GM12864 (cell line): ENCODE measurements around the gene CDH13.

ENCODE experiments used
- DNase-seq: peaks from one replicate; pipeline ENCODE4 v3.0.0-alpha.2; 2011; ENCODE audit warnings: low read depth
- H3K4me3 ChIP-seq: 2 replicates; pipeline ENCODE4 v1.5.1; 2011; ENCODE audit warnings: mild to moderate bottlenecking, low read depth, low read length, control low read depth
- CTCF ChIP-seq: IDR thresholded peaks from 2 replicates; pipeline ENCODE4 v1.5.1; 2011; ENCODE audit warnings: low read depth, mild to moderate bottlenecking, moderate library complexity, low read length, control low read depth, inconsistent platforms; ENCODE audit errors: missing control alignments

Gene CDH13

GRCh38 chr16:83743720-83744119, 1117.0 kb downstream of the CDH13 start:
- no peak for TF ChIP-seq CTCF
- H3K4me3 ChIP-seq: no peak overlapping the region
- DNase-seq: no peak

- no peak for DNase-seq
- TF ChIP-seq CTCF: no peak
- no peak overlapping the region for H3K4me3 ChIP-seq
These were observed 1117.7 kb downstream of the CDH13 start for GRCh38 chr16:83744441-83744981.

- no peak for DNase-seq
- H3K4me3 ChIP-seq: no peak overlapping the region
- no peak for TF ChIP-seq CTCF
These were observed 1119.8 kb downstream of the CDH13 start for GRCh38 chr16:83746611-83747010.

- no peak for TF ChIP-seq CTCF
- no peak for DNase-seq
- H3K4me3 ChIP-seq: no peak overlapping the region
These were observed 1121.2 kb downstream of the CDH13 start for GRCh38 chr16:83747936-83748335.

- TF ChIP-seq CTCF: no peak
- no peak overlapping the region for H3K4me3 ChIP-seq
- no peak for DNase-seq
These were observed 1128.6 kb downstream of the CDH13 start for GRCh38 chr16:83755391-83755790.

DNA sequence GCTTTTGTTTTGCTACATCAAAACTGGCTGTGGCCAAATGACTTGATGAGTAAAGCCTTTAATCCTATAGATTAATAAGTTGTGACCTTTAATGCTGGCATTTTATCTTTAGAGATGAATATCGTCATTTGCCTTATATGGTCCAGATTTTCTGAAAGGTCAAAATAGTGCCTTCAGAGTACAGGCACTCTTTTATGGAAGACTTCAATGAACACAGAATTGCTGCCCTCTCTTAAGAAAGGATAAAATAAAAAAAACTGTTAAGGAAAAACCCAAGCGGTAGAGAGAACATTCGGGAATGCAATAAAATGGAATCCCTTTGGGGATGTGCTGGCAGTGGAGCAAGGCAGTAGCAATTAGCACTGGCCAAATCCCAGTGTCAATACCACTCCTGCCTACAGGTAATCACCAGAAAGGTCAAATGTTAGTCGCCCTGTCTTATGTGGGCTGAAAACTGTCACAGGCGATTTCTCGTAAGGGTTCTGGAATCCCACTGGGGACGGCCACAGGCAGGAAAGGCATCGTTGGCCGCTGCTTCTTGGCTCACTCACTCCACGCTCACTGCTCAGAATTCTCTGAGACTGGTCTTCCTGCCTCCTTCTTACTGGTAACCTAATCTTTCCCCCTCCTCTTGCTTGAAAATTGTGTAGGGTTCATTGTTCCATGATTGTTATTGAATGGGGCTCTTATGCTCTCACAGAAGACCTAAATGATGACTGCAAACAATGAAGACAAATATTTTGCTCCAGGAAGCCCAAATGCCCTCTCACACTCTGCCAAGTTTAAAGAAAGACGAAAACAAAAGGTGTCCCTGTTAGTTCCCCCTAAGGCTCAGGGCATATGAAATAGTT, 1135.6 kb downstream of the CDH13 start:
- no peak overlapping the region for H3K4me3 ChIP-seq
- TF ChIP-seq CTCF: no peak
- DNase-seq: no peak

GRCh38 chr16:83762992-83763358, 1136.2 kb downstream of the CDH13 start:
- H3K4me3 ChIP-seq: no peak overlapping the region
- DNase-seq: no peak
- no peak for TF ChIP-seq CTCF
